ENCODE data around the gene AGT. TPM values are rescaled to one million over a fixed set of nuclear protein-coding genes. Genes with fewer than 3 reads are reported as not detected.

Gene AGT
- total and polyA plus RNA-seq, 7 donors: 9.2 to 187 (median 38.0) TPM

DNA sequence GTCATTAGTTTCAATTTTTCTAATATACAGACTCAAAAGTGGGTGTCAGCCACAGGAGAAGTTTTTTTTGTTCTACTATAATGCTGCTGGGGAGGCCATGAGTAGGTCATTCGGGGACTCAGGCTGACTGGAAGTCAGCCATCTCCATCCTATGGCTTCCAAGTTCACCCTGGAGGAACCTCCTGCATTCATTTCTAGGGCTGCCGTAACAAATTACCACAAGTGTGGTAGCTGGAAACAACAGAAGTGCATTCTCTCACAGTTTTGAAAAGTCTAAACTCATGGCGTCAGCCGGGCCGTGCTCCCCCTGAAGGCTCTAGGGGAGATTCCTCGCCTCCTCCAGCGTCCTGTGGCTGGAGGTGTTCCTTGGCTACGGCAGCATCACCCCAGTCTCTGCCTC, 17.7 kb downstream of the AGT start:
- no peaks in the 10 kb centered on the region for H3K27me3 ChIP-seq (ENCODE audit: insufficient read depth in 3 of 3, low read length in 2 of 3)
- peak in 1 of 4 donors; percentile 27 for ATAC-seq
- H3K4me1 ChIP-seq: peaks cover 13% of the 10 kb centered on the region
- H3K36me3 ChIP-seq (ENCODE audit: insufficient read depth in 1 of 2, low read depth in 1 of 2): peaks cover 2 to 32% of the 10 kb centered on the region in 2 donors
- no peak overlapping the region for H3K27ac ChIP-seq
- no peak overlapping the region for H3K4me3 ChIP-seq
- TF ChIP-seq, protein P1, sequence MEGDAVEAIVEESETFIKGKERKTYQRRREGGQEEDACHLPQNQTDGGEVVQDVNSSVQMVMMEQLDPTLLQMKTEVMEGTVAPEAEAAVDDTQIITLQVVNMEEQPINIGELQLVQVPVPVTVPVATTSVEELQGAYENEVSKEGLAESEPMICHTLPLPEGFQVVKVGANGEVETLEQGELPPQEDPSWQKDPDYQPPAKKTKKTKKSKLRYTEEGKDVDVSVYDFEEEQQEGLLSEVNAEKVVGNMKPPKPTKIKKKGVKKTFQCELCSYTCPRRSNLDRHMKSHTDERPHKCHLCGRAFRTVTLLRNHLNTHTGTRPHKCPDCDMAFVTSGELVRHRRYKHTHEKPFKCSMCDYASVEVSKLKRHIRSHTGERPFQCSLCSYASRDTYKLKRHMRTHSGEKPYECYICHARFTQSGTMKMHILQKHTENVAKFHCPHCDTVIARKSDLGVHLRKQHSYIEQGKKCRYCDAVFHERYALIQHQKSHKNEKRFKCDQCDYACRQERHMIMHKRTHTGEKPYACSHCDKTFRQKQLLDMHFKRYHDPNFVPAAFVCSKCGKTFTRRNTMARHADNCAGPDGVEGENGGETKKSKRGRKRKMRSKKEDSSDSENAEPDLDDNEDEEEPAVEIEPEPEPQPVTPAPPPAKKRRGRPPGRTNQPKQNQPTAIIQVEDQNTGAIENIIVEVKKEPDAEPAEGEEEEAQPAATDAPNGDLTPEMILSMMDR (IDR thresholded peaks at IDR 0.05): no peak
- intact Hi-C loops (cut with DNase I): loop anchor here in 1 of 2 donors (5.0 kb wide), 1 partner anchor 76 kb away; no protein-coding TSS in a partner anchor
- WGBS, 3 donors: 30 to 39% (median 38%) methylated on average over 8 of the region's 8 CpGs
- H3K9me3 ChIP-seq: no peaks in the 10 kb centered on the region
- no peak for DNase-seq

DNA sequence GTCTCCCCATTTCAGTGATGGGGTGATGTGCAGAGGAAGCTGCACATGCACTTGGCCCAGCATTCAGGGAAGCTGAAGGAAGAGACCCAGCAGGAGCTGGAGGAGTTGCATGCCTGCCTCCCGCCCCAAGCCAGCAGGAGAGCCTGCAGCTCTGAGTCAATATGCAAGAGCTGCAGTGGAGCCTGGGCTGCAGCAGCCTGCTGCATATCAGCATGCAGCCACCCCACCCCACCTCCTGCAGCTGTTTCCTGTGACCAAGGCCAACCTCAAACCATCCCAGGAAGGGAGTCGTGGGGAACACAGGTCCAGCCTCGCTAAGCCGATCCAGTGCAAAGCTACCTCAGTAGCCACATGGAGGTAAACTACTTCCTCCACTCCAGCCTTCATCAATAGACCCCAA, 18.9 kb downstream of the AGT start:
- ATAC-seq (no peak), DNase-seq (no peak)
- WGBS, 3 donors: 47 to 61% (median 49%) methylated on average over 4 of the region's 4 CpGs
- Histone ChIP-seq H3K4me3 (no peak overlapping the region), H3K36me3 (ENCODE audit: insufficient read depth in 1 of 2, low read depth in 1 of 2) (peaks cover 2 to 44% of the 10 kb centered on the region in 2 donors), H3K27me3 (ENCODE audit: insufficient read depth in 3 of 3, low read length in 2 of 3) (no peaks in the 10 kb centered on the region), H3K27ac (no peak overlapping the region), H3K9me3 (no peaks in the 10 kb centered on the region), H3K4me1 (peaks cover 13% of the 10 kb centered on the region)
- TF ChIP-seq, protein P1 (IDR thresholded peaks at IDR 0.05): no peak
- intact Hi-C loops (cut with DNase I): loop anchor here in 1 of 2 donors (5.0 kb wide), 1 partner anchor 77 kb away; no protein-coding TSS in a partner anchor

DNA sequence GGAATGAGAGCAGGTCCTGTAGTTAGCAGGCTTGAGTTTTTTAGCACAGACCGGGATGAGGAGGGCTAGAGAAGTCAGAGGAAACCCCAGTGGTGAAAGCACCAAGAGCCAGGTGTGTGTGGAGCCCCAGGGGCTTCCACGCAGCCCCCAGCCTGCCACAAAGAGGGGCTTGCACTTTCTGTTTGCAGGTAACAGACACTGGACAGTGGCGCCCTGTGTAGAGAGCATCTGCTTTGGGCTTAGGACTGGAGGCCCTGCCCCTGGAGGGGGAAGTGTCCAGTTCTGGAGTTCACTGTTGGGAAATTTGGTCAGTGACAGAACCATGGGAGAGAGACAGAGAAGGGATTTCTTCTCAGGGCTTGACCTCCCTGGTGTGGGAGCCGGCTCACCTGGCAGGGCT, 19.5 kb downstream of the AGT start:
- no peak overlapping the region for H3K27ac ChIP-seq
- H3K4me1 ChIP-seq: peaks cover 13% of the 10 kb centered on the region
- H3K36me3 ChIP-seq (ENCODE audit: insufficient read depth in 1 of 2, low read depth in 1 of 2): peaks cover 2 to 49% of the 10 kb centered on the region in 2 donors
- DNase-seq (no peak), ATAC-seq (no peak)
- no peak overlapping the region for H3K4me3 ChIP-seq
- 82 to 89% (median 83%) methylated on average over 4 of the region's 4 CpGs for whole genome bisulfite sequencing, 3 donors
- TF ChIP-seq, protein P1 (IDR thresholded peaks at IDR 0.05): no peak
- no peaks in the 10 kb centered on the region for H3K9me3 ChIP-seq
- intact Hi-C loops (cut with DNase I): no loop called here
- no peaks in the 10 kb centered on the region for H3K27me3 ChIP-seq (ENCODE audit: insufficient read depth in 3 of 3, low read length in 2 of 3)

DNA sequence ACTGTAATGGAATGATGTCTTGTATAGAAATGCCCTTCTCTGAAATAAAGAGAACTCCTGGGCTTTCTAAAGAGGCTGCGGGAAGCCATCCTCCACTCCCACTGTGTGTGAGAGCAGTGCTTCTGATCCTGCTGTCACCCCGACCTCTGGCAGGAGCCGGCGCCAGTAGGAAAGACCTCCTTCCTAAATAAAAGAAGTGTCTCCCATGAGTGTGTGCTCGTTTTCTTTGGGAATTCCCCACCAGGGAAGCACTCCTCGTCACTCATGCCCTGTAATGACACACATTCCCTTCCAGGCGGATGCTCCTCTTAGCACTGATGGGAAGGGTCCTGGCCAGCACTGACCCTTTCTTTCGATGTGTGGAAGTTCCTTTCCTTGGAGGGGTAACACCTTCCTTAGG, 20.1 kb downstream of the AGT start:
- WGBS, 3 donors: 79 to 84% (median 83%) methylated on average over 8 of the region's 8 CpGs
- Histone ChIP-seq H3K27ac (no peak overlapping the region), H3K4me1 (peaks cover 13% of the 10 kb centered on the region), H3K36me3 (ENCODE audit: insufficient read depth in 1 of 2, low read depth in 1 of 2) (peaks cover 2 to 56% of the 10 kb centered on the region in 2 donors), H3K4me3 (no peak overlapping the region), H3K9me3 (no peaks in the 10 kb centered on the region), H3K27me3 (ENCODE audit: insufficient read depth in 3 of 3, low read length in 2 of 3) (no peaks in the 10 kb centered on the region)
- intact Hi-C loops (cut with DNase I): no loop called here
- TF ChIP-seq, protein P1 (IDR thresholded peaks at IDR 0.05): no peak
- ATAC-seq (no peak), DNase-seq (no peak)

DNA sequence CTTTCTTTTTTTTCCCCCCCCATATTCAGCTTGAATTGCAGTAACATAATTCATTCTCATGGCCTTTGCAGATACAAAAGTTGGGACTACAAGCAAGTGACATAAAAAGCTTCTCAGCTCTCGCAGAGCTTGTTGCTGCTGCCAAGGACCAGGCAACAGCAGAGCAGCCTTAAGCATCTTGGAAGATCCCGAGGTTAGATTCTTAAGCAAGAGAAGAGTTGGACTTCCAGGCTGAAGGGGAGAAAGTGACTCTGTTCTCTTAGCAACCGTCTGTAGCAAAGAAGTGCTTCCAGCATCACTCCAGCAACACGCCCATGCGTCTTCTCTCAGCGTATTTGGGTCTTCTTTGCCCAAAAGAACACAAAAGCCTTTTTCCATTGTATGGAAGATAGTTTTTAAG, 20.7 kb downstream of the AGT start:
- intact Hi-C loops (cut with DNase I): no loop called here
- DNase-seq: no peak
- H3K27me3 ChIP-seq (ENCODE audit: insufficient read depth in 3 of 3, low read length in 2 of 3): no peaks in the 10 kb centered on the region
- peaks cover 2 to 61% of the 10 kb centered on the region in 2 donors for H3K36me3 ChIP-seq (ENCODE audit: insufficient read depth in 1 of 2, low read depth in 1 of 2)
- H3K4me3 ChIP-seq: no peak overlapping the region
- H3K9me3 ChIP-seq: no peaks in the 10 kb centered on the region
- TF ChIP-seq, protein P1 (IDR thresholded peaks at IDR 0.05): no peak
- peaks cover 13% of the 10 kb centered on the region for H3K4me1 ChIP-seq
- WGBS, 3 donors: 69 to 87% (median 75%) methylated on average over 6 of the region's 6 CpGs
- no peak for ATAC-seq
- no peak overlapping the region for H3K27ac ChIP-seq
